ENCODE measurements around the gene ARMC12.

ARMC12 gene

GRCh38 chr6:35736253-35736894 lies 458 bp upstream of the ARMC12 start:
- Mint-ChIP-seq H3K9me3 (no peaks in the 10 kb centered on the region), H3K27me3 (ENCODE audit: low read depth) (no peaks in the 10 kb centered on the region), H3K27ac (no peak overlapping the region), H3K36me3 (ENCODE audit: low read depth) (no peaks in the 10 kb centered on the region), H3K4me1 (ENCODE audit: low read depth) (peaks cover 30% of the 10 kb centered on the region), H3K4me3 (no peak overlapping the region)

DNA sequence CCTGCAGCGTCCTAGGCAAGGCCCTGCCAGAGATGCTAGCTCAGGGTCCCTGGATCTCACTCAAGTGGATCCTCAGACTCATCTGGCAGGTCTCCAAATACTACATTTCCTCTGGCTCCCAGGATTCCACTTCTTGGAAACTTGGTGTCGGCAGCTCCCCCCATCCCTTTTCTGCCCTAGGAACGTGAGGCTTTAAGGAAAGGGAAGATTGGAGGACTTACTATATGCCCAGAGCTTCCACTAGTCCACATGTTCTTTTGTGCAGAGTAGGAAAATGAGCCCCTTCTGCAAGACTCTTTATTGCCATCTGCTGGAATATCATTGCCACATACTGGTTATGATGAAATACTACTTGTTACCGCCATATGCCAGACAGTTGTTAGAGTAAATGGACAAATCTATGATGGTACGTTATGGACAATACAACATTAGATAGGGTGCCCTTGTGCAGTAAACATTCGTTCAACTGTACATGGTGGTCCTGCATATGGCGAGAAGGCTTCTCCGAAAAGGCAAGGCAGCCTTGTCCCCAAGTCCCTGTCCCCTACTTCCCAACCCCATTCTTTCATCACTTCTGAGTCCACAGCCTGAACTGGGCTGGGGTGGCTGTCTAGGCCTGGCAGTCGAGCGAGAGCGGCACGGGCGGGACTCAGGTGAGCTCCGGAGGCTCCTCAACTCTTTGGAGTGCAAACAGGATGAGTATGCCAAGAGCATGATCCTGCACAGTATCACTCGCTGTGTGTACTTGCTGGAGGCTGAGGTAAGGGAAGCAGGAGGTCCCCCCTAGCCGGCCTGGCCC lies 780 bp downstream of the ARMC12 start:
- peaks cover 23% of the 10 kb centered on the region for H3K4me1 Mint-ChIP-seq (ENCODE audit: low read depth)
- no peak overlapping the region for H3K4me3 Mint-ChIP-seq
- no peaks in the 10 kb centered on the region for H3K36me3 Mint-ChIP-seq (ENCODE audit: low read depth)
- H3K27ac Mint-ChIP-seq, result peak overlapping the region; percentile 71
- H3K9me3 Mint-ChIP-seq, result no peaks in the 10 kb centered on the region
- H3K27me3 Mint-ChIP-seq (ENCODE audit: low read depth), result no peaks in the 10 kb centered on the region

DNA sequence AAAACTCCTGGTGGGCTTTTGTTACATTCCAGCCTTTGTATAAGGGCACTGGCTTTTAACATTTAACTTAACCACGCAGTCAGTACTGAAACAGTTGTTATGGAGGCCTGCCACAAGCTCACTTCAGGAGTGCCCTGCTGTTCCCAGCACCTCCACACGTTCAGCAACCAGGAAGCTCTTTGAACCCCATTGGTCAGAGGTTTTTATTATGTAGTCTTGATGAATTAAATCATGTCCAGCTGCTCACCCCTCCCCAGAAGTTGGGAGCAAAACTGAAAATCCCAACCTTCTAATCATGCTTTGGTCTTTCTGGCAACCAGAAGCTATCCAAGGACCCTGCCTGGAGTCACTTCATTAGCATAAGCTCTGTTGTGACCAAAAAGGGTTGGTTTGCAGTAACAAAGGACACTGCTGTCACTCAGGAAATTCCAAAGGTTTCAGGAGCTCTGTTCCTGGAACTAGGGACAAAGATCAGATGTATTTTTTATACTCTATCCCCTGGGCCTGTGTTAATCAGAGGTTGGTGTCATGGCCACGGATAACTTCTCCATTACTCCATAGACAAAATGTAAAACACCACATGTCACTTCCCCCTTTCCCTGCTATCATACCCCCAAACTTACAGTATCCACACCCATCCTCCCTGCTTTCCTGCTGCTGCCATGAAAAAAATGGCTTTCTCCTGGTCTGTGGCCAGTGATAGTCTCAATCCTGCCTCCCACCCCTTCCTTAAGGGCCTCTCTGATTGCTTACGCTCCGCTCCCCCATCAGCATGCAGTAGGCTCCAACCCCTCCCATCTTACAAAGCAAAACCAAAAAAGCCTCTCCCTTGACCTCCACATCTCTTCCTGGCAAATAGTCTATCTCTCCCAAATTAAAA lies 3.1 kb downstream of the ARMC12 start:
- H3K4me3 Mint-ChIP-seq, result no peak overlapping the region
- H3K27ac Mint-ChIP-seq, result no peak overlapping the region
- H3K9me3 Mint-ChIP-seq, result no peaks in the 10 kb centered on the region
- no peaks in the 10 kb centered on the region for H3K27me3 Mint-ChIP-seq (ENCODE audit: low read depth)
- peaks cover 14% of the 10 kb centered on the region for H3K4me1 Mint-ChIP-seq (ENCODE audit: low read depth)
- H3K36me3 Mint-ChIP-seq (ENCODE audit: low read depth), result no peaks in the 10 kb centered on the region

GRCh38 chr6:35742842-35743241 lies 6.0 kb downstream of the ARMC12 start:
- H3K27ac Mint-ChIP-seq, result no peak overlapping the region
- peaks cover under 1% of the 10 kb centered on the region for H3K4me1 Mint-ChIP-seq (ENCODE audit: low read depth)
- no peaks in the 10 kb centered on the region for H3K36me3 Mint-ChIP-seq (ENCODE audit: low read depth)
- no peaks in the 10 kb centered on the region for H3K27me3 Mint-ChIP-seq (ENCODE audit: low read depth)
- H3K4me3 Mint-ChIP-seq, result no peak overlapping the region
- H3K9me3 Mint-ChIP-seq, result peaks cover 3% of the 10 kb centered on the region

DNA sequence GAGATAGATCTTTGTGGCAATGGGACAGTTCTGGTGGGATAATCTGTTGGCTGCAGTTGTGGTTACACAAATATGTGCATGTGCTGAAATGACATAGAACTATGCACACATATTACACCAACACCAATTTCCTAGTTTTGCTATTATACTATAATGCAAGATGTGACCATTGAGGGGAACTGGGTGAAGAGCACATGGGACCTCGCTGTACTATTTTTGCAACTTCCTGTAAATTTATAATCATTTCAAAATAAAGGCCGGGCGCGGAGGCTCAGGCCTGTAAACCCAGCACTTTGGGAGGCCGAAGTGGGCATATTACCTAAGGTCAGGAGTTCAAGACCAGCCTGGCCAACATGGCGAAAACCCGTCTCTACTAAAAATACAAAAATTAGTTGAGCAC lies 8.7 kb downstream of the ARMC12 start:
- Mint-ChIP-seq H3K27ac (no peak overlapping the region), H3K36me3 (ENCODE audit: low read depth) (no peaks in the 10 kb centered on the region), H3K27me3 (ENCODE audit: low read depth) (no peaks in the 10 kb centered on the region), H3K9me3 (peaks cover 6% of the 10 kb centered on the region), H3K4me3 (no peak overlapping the region), H3K4me1 (ENCODE audit: low read depth) (no peaks in the 10 kb centered on the region)

- Mint-ChIP-seq H3K9me3 (peaks cover 6% of the 10 kb centered on the region), H3K27ac (no peak overlapping the region), H3K36me3 (ENCODE audit: low read depth) (no peaks in the 10 kb centered on the region), H3K27me3 (ENCODE audit: low read depth) (no peaks in the 10 kb centered on the region), H3K4me1 (ENCODE audit: low read depth) (peaks cover 2% of the 10 kb centered on the region), H3K4me3 (no peak overlapping the region)
Measured at GRCh38 chr6:35746516-35746915, 9.7 kb downstream of the ARMC12 start.

GRCh38 chr6:35747877-35748276 lies 11.0 kb downstream of the ARMC12 start:
- H3K4me3 Mint-ChIP-seq, result no peak overlapping the region
- no peak overlapping the region for H3K27ac Mint-ChIP-seq
- H3K9me3 Mint-ChIP-seq, result peaks cover 6% of the 10 kb centered on the region
- peaks cover 2% of the 10 kb centered on the region for H3K4me1 Mint-ChIP-seq (ENCODE audit: low read depth)
- H3K27me3 Mint-ChIP-seq (ENCODE audit: low read depth), result no peaks in the 10 kb centered on the region
- no peaks in the 10 kb centered on the region for H3K36me3 Mint-ChIP-seq (ENCODE audit: low read depth)

- H3K27me3 Mint-ChIP-seq (ENCODE audit: low read depth), result no peaks in the 10 kb centered on the region
- H3K36me3 Mint-ChIP-seq (ENCODE audit: low read depth), result no peaks in the 10 kb centered on the region
- H3K4me1 Mint-ChIP-seq (ENCODE audit: low read depth), result peaks cover 5% of the 10 kb centered on the region
- no peak overlapping the region for H3K4me3 Mint-ChIP-seq
- peaks cover 6% of the 10 kb centered on the region for H3K9me3 Mint-ChIP-seq
- H3K27ac Mint-ChIP-seq, result no peak overlapping the region
Measured at GRCh38 chr6:35750557-35750956, 13.7 kb downstream of the ARMC12 start.

- H3K27ac Mint-ChIP-seq, result no peak overlapping the region
- H3K4me1 Mint-ChIP-seq (ENCODE audit: low read depth), result peaks cover 5% of the 10 kb centered on the region
- peaks cover 6% of the 10 kb centered on the region for H3K9me3 Mint-ChIP-seq
- H3K27me3 Mint-ChIP-seq (ENCODE audit: low read depth), result no peaks in the 10 kb centered on the region
- H3K4me3 Mint-ChIP-seq, result no peak overlapping the region
- no peaks in the 10 kb centered on the region for H3K36me3 Mint-ChIP-seq (ENCODE audit: low read depth)
Measured at GRCh38 chr6:35751594-35751993, 14.8 kb downstream of the ARMC12 start.

GRCh38 chr6:35752330-35752729 lies 15.5 kb downstream of the ARMC12 start:
- Mint-ChIP-seq H3K9me3 (peaks cover 6% of the 10 kb centered on the region), H3K4me1 (ENCODE audit: low read depth) (peaks cover 5% of the 10 kb centered on the region), H3K27me3 (ENCODE audit: low read depth) (no peaks in the 10 kb centered on the region), H3K36me3 (ENCODE audit: low read depth) (no peaks in the 10 kb centered on the region), H3K27ac (no peak overlapping the region), H3K4me3 (no peak overlapping the region)

DNA sequence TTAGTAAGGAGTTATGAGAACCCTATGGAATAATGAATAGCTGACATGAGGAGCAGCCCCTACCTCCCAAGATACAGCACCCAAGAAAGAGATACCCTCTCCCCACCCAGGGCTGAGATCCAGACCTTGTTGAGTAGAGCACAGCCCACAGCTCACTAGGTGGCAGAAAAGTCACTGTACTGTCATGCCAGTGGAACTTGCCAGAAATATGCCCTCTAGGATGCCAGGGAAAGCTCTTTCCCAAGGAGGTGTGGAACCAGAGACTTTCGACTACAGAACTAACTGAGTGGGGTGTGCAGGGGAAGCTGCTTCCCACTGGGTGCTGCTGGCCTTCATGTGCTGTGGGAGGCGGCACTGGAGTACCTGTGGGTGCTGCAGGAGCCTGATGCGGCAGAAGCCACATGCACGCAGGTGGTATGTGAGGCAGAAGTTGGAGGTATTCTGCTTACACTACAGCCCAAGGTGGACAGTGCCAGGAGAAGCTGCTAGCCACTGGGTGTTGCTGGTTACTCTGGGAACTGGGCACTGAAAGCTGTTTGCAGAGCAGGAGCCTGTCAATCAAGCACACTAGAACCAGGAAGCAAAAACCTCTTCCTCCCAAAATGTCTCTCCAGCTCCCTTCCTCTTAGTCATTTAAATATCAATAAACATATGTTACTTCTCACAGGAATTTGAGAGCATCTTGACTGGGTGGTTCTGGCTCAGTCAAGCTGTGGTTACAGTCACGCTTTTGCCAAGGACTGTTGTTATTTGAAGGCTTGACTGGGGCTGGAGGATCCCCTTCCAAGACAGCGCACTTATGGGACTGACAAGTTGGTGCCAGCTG lies 17.8 kb downstream of the ARMC12 start:
- H3K36me3 Mint-ChIP-seq (ENCODE audit: low read depth), result no peaks in the 10 kb centered on the region
- peaks cover 5% of the 10 kb centered on the region for H3K4me1 Mint-ChIP-seq (ENCODE audit: low read depth)
- H3K27me3 Mint-ChIP-seq (ENCODE audit: low read depth), result peaks cover 3% of the 10 kb centered on the region
- no peaks in the 10 kb centered on the region for H3K9me3 Mint-ChIP-seq
- no peak overlapping the region for H3K27ac Mint-ChIP-seq
- H3K4me3 Mint-ChIP-seq, result no peak overlapping the region

DNA sequence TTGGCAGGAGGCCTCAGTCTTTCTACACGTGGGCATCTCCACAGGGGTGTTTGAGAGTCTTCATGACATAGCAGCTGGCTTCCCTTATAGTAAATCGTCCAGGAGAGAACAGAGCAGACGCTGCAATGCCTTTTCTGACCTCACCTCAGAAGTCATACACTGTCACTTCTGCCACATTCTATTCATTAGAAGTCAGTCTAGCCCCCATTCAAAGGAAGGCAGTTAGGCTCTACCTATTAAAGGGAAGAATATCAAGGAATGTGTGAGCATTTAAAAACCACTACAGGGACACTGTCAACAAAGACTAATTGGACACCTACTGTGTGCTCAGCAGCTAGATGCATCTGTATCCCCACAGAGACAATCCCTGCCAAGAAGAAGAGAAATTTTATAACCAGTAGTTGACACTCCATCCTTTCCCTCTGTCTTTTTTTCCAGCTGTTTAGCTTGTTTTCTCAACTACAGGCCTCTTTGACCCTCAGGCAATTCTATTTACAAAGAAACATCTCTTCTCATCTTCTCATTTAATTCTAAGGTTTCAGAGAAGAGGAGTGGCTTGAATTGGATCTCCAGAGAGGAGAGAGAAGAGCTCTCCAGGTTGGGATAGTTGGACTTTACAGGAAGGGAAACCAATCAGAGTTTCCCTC lies 18.6 kb downstream of the ARMC12 start:
- no peak overlapping the region for H3K27ac Mint-ChIP-seq

GRCh38 chr6:35757456-35758123 lies 20.8 kb downstream of the ARMC12 start:
- peaks cover 20% of the 10 kb centered on the region for H3K27me3 Mint-ChIP-seq (ENCODE audit: low read depth)
- no peaks in the 10 kb centered on the region for H3K9me3 Mint-ChIP-seq
- no peaks in the 10 kb centered on the region for H3K36me3 Mint-ChIP-seq (ENCODE audit: low read depth)
- H3K27ac Mint-ChIP-seq, result no peak overlapping the region
- peaks cover 2% of the 10 kb centered on the region for H3K4me1 Mint-ChIP-seq (ENCODE audit: low read depth)
- no peak overlapping the region for H3K4me3 Mint-ChIP-seq

More for the DNA sequence above, 18.6 kb downstream of the ARMC12 start:
- Mint-ChIP-seq H3K4me3 (no peak overlapping the region), H3K4me1 (ENCODE audit: low read depth) (peaks cover 5% of the 10 kb centered on the region), H3K27me3 (ENCODE audit: low read depth) (peaks cover 8% of the 10 kb centered on the region), H3K9me3 (no peaks in the 10 kb centered on the region), H3K36me3 (ENCODE audit: low read depth) (no peaks in the 10 kb centered on the region)

Data from T-helper 1 cell treated with Interleukin-12 subunit alpha and Interleukin-12 subunit beta and Interleukin-4 antibody, amounts not matched to agents 30 μg/mL and 1 μg/mL, for 36 hours (primary cell).